Fibroblast of lung (primary cell): Measurements from ENCODE around the gene UPK3A. TPM values are rescaled to one million over a fixed set of nuclear protein-coding genes. Genes with fewer than 3 reads are reported as not detected.

ENCODE experiments used
- DNase-seq, 2 donors: peaks; one replicate each; pipeline versions ENCODE4 v3.0.0 to v3.0.0-alpha.2; 2010; ENCODE audit warnings: low read depth in 2 of 2
- H2AFZ ChIP-seq: 2 replicates; pipeline ENCODE4 v1.5.1; 2012; ENCODE audit warnings: low read length, control low read depth, inconsistent platforms
- H3K27ac ChIP-seq: 2 replicates; pipeline ENCODE4 v1.5.1; 2011; ENCODE audit warnings: low read length, control low read depth; ENCODE audit not compliant: insufficient read depth
- H3K27me3 ChIP-seq: 2 replicates; pipeline ENCODE4 v1.5.1; 2011; ENCODE audit warnings: mild to moderate bottlenecking, low read length; ENCODE audit not compliant: control insufficient read depth, insufficient read depth
- H3K36me3 ChIP-seq: 2 replicates; pipeline ENCODE4 v1.5.1; 2011; ENCODE audit warnings: low read length; ENCODE audit not compliant: control insufficient read depth, insufficient read depth
- H3K4me1 ChIP-seq: 2 replicates; pipeline ENCODE4 v1.5.1; 2011; ENCODE audit warnings: low read length; ENCODE audit not compliant: control insufficient read depth, insufficient read depth; ENCODE audit errors: extremely low read depth
- H3K4me2 ChIP-seq: 2 replicates; pipeline ENCODE4 v1.5.1; 2011; ENCODE audit warnings: low read length, control low read depth; ENCODE audit not compliant: insufficient read depth; ENCODE audit errors: extremely low read depth
- H3K4me3 ChIP-seq, 4 experiments: fragments of 200-600 bp in 1 of 4; sonication (generic) in 1 of 4; replicated peaks in 1 of 4; 2 replicates each; pipeline ENCODE4 v1.5.1; 2011 to 2016; ENCODE audit warnings: low read length in 4 of 4, low read depth in 3 of 4, mild to moderate bottlenecking in 3 of 4, control low read depth in 2 of 4, inconsistent platforms in 1 of 4, mixed read lengths in 1 of 4; ENCODE audit not compliant: insufficient read depth in 1 of 4; ENCODE audit errors: control extremely low read depth in 1 of 4
- H3K79me2 ChIP-seq: 2 replicates; pipeline ENCODE4 v1.5.1; 2012; ENCODE audit warnings: mild to moderate bottlenecking, low read length, inconsistent platforms; ENCODE audit not compliant: control insufficient read depth, insufficient read depth
- H3K9ac ChIP-seq: 2 replicates; pipeline ENCODE4 v1.5.1; 2011; ENCODE audit warnings: mild to moderate bottlenecking, low read length, control low read depth; ENCODE audit not compliant: insufficient read depth
- H3K9me3 ChIP-seq: 2 replicates; pipeline ENCODE4 v1.5.1; 2012; ENCODE audit warnings: low read depth, low read length; ENCODE audit not compliant: control insufficient read depth, insufficient read depth
- H4K20me1 ChIP-seq: 2 replicates; pipeline ENCODE4 v1.5.1; 2011; ENCODE audit warnings: low read length; ENCODE audit not compliant: control insufficient read depth, insufficient read depth; ENCODE audit errors: extremely low read depth
- EZH2 ChIP-seq: IDR thresholded peaks from 2 replicates; pipeline ENCODE4 v1.5.1; 2012; ENCODE audit warnings: low read length, control low read depth, mild to moderate bottlenecking; ENCODE audit errors: missing control alignments
- polyA plus RNA-seq, 2 donors: library from polyadenylated mRNA; depleted of rRNA in 1 of 2; stranded (reverse) in 1 of 2; unstranded in 1 of 2; fragments of >200 nt; gene quantifications; 2 replicates each; pipeline ENCODE4 v1.2.1, GENCODE V29; 2011 to 2012; ENCODE audit warnings: missing spikeins in 1 of 2
- total RNA-seq: library from RNA; depleted of rRNA; stranded (reverse); fragments of >200 nt; gene quantifications from 2 replicates; pipeline ENCODE4 v1.2.1, GENCODE V29; 2014
- TF ChIP-seq, protein P1 (sequence below), 2 donors: IDR thresholded peaks in 1 of 2; conservative IDR thresholded peaks in 1 of 2; 1 replicate in 1 of 2; 2 replicates in 1 of 2; pipeline ENCODE4 v1.5.1; 2011 to 2012; ENCODE audit warnings: low read length in 2 of 2, control low read depth in 1 of 2, inconsistent platforms in 1 of 2, low read depth in 1 of 2, mild to moderate bottlenecking in 1 of 2

The UPK3A gene
- total and polyA plus RNA-seq, 2 donors (not counting 1 experiment from before 2014, with no cell fraction given), result not detected

DNA sequence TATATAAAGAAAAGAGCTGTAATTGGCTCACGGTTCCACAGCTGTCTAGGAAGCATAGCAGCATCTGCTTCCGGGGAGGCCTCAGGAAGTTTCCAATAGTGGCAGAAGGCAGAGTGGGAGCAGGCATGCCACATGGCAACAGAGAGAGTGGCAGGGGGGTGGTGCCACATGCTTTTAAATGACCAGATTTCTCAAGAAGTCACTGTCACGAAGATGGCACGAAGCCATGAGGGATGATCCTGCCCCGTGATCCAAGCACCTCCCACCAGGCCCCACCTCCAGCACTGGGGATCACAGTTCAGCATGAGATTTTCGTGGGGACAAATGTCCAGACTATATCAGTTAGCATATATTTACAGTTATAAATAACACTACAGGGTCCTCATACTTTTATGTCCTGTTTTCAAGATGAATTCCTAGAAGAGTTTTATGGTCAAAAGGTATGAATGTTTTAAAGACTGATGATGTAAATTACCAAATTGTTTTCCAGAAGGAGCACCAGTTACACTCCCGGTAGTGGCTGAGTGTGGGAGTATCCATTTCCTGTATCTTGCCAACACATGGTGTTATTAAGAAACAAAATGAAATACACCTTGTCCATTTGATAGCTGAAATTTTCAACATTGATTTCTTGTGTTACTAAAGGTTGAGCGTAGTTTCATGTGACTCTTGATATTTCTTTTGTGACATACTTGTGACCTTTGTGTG, 44.2 kb downstream of the UPK3A start:
- H2AFZ ChIP-seq, result no peak overlapping the region
- no peak overlapping the region for H3K4me2 ChIP-seq
- no peak for DNase-seq

DNA sequence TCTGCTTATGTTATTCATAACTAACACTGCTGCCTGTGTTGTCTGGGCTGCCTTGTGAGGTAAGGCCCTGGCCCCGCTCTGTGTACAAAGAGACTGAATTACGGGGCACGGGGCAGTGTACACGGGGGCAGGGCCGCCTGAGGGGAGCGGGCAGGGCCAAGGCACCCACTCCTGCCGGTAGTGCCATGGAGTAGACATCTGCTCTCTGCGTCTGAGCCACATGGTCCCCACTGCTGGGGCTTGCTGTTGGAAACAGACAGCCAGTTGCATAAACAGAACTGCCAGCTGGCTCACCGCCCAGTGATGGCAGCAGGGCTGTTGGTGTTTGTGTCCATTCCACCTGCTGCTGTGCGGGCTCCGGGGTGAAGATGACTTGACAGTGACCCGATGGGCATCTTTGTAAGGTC, 44.8 kb downstream of the UPK3A start:
- peaks cover 2% of the 10 kb centered on the region for H3K36me3 ChIP-seq
- no peaks in the 10 kb centered on the region for H3K27me3 ChIP-seq
- no peak overlapping the region for H3K4me2 ChIP-seq
- TF ChIP-seq, protein P1, sequence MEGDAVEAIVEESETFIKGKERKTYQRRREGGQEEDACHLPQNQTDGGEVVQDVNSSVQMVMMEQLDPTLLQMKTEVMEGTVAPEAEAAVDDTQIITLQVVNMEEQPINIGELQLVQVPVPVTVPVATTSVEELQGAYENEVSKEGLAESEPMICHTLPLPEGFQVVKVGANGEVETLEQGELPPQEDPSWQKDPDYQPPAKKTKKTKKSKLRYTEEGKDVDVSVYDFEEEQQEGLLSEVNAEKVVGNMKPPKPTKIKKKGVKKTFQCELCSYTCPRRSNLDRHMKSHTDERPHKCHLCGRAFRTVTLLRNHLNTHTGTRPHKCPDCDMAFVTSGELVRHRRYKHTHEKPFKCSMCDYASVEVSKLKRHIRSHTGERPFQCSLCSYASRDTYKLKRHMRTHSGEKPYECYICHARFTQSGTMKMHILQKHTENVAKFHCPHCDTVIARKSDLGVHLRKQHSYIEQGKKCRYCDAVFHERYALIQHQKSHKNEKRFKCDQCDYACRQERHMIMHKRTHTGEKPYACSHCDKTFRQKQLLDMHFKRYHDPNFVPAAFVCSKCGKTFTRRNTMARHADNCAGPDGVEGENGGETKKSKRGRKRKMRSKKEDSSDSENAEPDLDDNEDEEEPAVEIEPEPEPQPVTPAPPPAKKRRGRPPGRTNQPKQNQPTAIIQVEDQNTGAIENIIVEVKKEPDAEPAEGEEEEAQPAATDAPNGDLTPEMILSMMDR (conservative IDR thresholded peaks at IDR 0.05 in 1 of 2, IDR thresholded peaks at IDR 0.05 in 1 of 2; ENCODE audit: low read depth in 1 of 2, low read length in 2 of 2), result no peak
- no peak for TF ChIP-seq EZH2
- no peak overlapping the region for H3K4me3 ChIP-seq
- H3K4me1 ChIP-seq, result no peaks in the 10 kb centered on the region
- no peaks in the 10 kb centered on the region for H4K20me1 ChIP-seq
- H3K27ac ChIP-seq, result no peak overlapping the region
- no peaks in the 10 kb centered on the region for H3K79me2 ChIP-seq
- no peak overlapping the region for H2AFZ ChIP-seq
- no peak overlapping the region for H3K9ac ChIP-seq
- DNase-seq, result no peak
- no peaks in the 10 kb centered on the region for H3K9me3 ChIP-seq

More for the DNA sequence above, 44.2 kb downstream of the UPK3A start:
- Histone ChIP-seq H3K27ac (no peak overlapping the region), H3K9me3 (no peaks in the 10 kb centered on the region), H3K36me3 (peaks cover 2% of the 10 kb centered on the region), H3K4me3 (no peak overlapping the region), H3K9ac (no peak overlapping the region), H3K27me3 (no peaks in the 10 kb centered on the region), H3K79me2 (no peaks in the 10 kb centered on the region), H4K20me1 (no peaks in the 10 kb centered on the region), H3K4me1 (no peaks in the 10 kb centered on the region)
- no peak for TF ChIP-seq EZH2
- TF ChIP-seq, protein P1 (conservative IDR thresholded peaks at IDR 0.05 in 1 of 2, IDR thresholded peaks at IDR 0.05 in 1 of 2; ENCODE audit: low read depth in 1 of 2, low read length in 2 of 2), result no peak

DNA sequence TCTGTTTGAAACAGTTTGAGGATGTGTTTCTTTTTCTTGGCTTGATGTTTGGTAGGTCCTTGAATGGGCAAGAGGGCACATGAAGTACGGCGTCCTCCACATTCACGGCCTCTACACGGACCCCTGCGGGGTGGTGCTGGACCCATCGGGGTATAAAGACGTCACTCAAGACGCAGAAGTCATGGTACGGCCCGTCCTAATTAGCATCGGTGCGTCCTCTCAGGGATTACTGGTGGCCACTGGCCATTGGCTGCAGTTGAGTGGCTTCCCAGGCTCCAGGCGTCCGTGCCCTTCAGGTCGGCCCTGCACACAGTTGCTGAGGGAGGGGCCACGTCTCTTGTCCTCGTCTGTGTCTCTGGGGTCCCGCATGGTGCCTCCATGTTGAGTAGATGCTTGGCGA, 45.8 kb downstream of the UPK3A start:
- no peak overlapping the region for H3K4me2 ChIP-seq
- no peak for DNase-seq
- H3K27ac ChIP-seq, result no peak overlapping the region
- H3K79me2 ChIP-seq, result no peaks in the 10 kb centered on the region
- H2AFZ ChIP-seq, result no peak overlapping the region
- H3K4me1 ChIP-seq, result no peaks in the 10 kb centered on the region
- no peaks in the 10 kb centered on the region for H3K9me3 ChIP-seq
- no peaks in the 10 kb centered on the region for H3K27me3 ChIP-seq
- H3K36me3 ChIP-seq, result peaks cover 6% of the 10 kb centered on the region
- no peak overlapping the region for H3K4me3 ChIP-seq
- no peaks in the 10 kb centered on the region for H4K20me1 ChIP-seq
- H3K9ac ChIP-seq, result no peak overlapping the region
- no peak for TF ChIP-seq EZH2
- TF ChIP-seq, protein P1 (conservative IDR thresholded peaks at IDR 0.05 in 1 of 2, IDR thresholded peaks at IDR 0.05 in 1 of 2; ENCODE audit: low read depth in 1 of 2, low read length in 2 of 2), result no peak
